K562 (cell line): ENCODE results near the gene MELK. TPM values are rescaled to one million over a fixed set of nuclear protein-coding genes. Genes with fewer than 3 reads are reported as not detected.

Experiments used
- ATAC-seq: fragments of 200-7000 bp; cut with Tn5 transposase; 3 replicates; pipeline ENCODE4 v1.9.1; 2020; ENCODE audit warnings: moderate library complexity
- BruUV-seq: library from RNA; stranded (reverse); fragments of 400-500 nt; replicated peaks from 2 replicates; lab custom pipeline; 2021; lab: Mats Ljungman, UMichigan
- CTCF ChIA-PET: fragments of 300-600 bp; formaldehyde crosslinking; extraction: SDS; loops from one replicate; lab custom pipeline; 2021; ENCODE audit warnings: low intra/inter-chr PET ratio; lab: Yijun Ruan, JAX
- POLR2A ChIA-PET: fragments of 300-600, 350-650 bp; sonication (Branson Sonifier 250); formaldehyde crosslinking; extraction: SDS; loops from one replicate; lab custom pipeline; 2021; ENCODE audit warnings: antibody characterized with exemption, inconsistent platforms; lab: Yijun Ruan, JAX
- DNase-seq, 4 experiments: peaks; one replicate each; pipeline versions ENCODE4 v3.0.0 to v3.0.0-alpha.2; 2011 to 2018; ENCODE audit warnings: low spot score in 3 of 4, mixed read lengths in 3 of 4; ENCODE audit errors: extremely low read depth in 1 of 4
- FAIRE-seq: peaks from 2 replicates; lab custom pipeline; 2011; peaks lifted over from hg19 to GRCh38; lab: Jason Lieb, UNC
- H2AFZ ChIP-seq: 2 replicates; pipeline ENCODE4 v1.6.0; 2011; ENCODE audit warnings: low read depth, low read length, control low read depth, inconsistent platforms
- H3K27ac ChIP-seq: fragments of 200-600 bp; 3 replicates; pipeline ENCODE4 v1.8.0; 2011; ENCODE audit warnings: low read depth, mild to moderate bottlenecking, control low read depth, inconsistent platforms, low read length, moderate library complexity, mixed read lengths; ENCODE audit errors: extremely low read depth
- H3K27me3 ChIP-seq, 2 experiments: fragments of 300-600 bp in 1 of 2; 2 replicates in 1 of 2; 3 replicates in 1 of 2; pipeline versions ENCODE4 v1.6.0 to v1.8.0; 2011; ENCODE audit warnings: inconsistent platforms in 2 of 2, low read length in 2 of 2, mild to moderate bottlenecking in 1 of 2, mixed read lengths in 1 of 2, moderate library complexity in 1 of 2; ENCODE audit not compliant: control insufficient read depth in 2 of 2, insufficient read depth in 2 of 2
- H3K36me3 ChIP-seq: fragments of 300-600 bp; 3 replicates; pipeline ENCODE4 v1.8.0; 2011; ENCODE audit warnings: mild to moderate bottlenecking, low read length, inconsistent platforms; ENCODE audit not compliant: control insufficient read depth, insufficient read depth
- H3K4me1 ChIP-seq, 2 experiments: fragments of 200-600 bp in 1 of 2; replicated peaks in 1 of 2; 2 replicates in 1 of 2; 3 replicates in 1 of 2; pipeline versions ENCODE4 v1.5.1 to v1.8.0; 2011; ENCODE audit warnings: inconsistent platforms in 2 of 2, low read length in 2 of 2, mild to moderate bottlenecking in 1 of 2, mixed read lengths in 1 of 2, moderate library complexity in 1 of 2; ENCODE audit not compliant: control insufficient read depth in 2 of 2, insufficient read depth in 2 of 2
- H3K4me2 ChIP-seq: 2 replicates; pipeline ENCODE4 v1.6.1; 2011; ENCODE audit warnings: low read length, control low read depth, inconsistent platforms, mixed read lengths; ENCODE audit not compliant: insufficient read depth
- H3K4me3 ChIP-seq: fragments of 200-600 bp; sonication (generic), shearing (Covaris generic); 2 replicates; pipeline ENCODE4 v1.5.1; 2016; ENCODE audit warnings: control low read depth, inconsistent platforms
- H3K79me2 ChIP-seq: fragments of 200-600 bp; 3 replicates; pipeline ENCODE4 v1.8.0; 2011; ENCODE audit warnings: low read length, inconsistent platforms; ENCODE audit not compliant: control insufficient read depth, insufficient read depth
- H3K9ac ChIP-seq, 2 experiments: 2 replicates each; pipeline versions ENCODE4 v1.6.0 to v1.6.1; 2011; ENCODE audit warnings: low read depth in 2 of 2, low read length in 2 of 2, control low read depth in 1 of 2, inconsistent platforms in 1 of 2, mild to moderate bottlenecking in 1 of 2, mixed read lengths in 1 of 2; ENCODE audit not compliant: insufficient read depth in 1 of 2
- H3K9me1 ChIP-seq: one replicate; pipeline ENCODE4 v1.6.0; 2011; ENCODE audit warnings: inconsistent platforms, mild to moderate bottlenecking, low read length, moderate library complexity; ENCODE audit not compliant: control insufficient read depth, insufficient read depth
- H3K9me3 ChIP-seq: replicated peaks from 2 replicates; pipeline ENCODE4 v1.5.1; 2011; ENCODE audit warnings: low read depth, low read length, inconsistent platforms; ENCODE audit not compliant: control insufficient read depth, insufficient read depth
- H4K20me1 ChIP-seq: replicated peaks from 2 replicates; pipeline ENCODE4 v1.6.1; 2011; ENCODE audit warnings: low read length, inconsistent platforms, mixed read lengths; ENCODE audit not compliant: control insufficient read depth, insufficient read depth
- ATF2 ChIP-seq: sonication (generic); formaldehyde crosslinking; IDR thresholded peaks from 2 replicates; pipeline ENCODE4 v1.8.1; 2022; ENCODE audit warnings: missing genetic modification reagents
- E2F6 ChIP-seq, 2 experiments: IDR thresholded peaks; 2 replicates each; pipeline ENCODE4 v1.6.1; 2011; ENCODE audit warnings: borderline replicate concordance in 1 of 2, control low read depth in 1 of 2, low read depth in 1 of 2, low read length in 1 of 2, mild to moderate bottlenecking in 1 of 2, mixed read lengths in 1 of 2, moderate library complexity in 1 of 2; ENCODE audit not compliant: insufficient read depth in 1 of 2, insufficient read length in 1 of 2, poor library complexity in 1 of 2, severe bottlenecking in 1 of 2; ENCODE audit errors: extremely low read depth in 1 of 2
- KAT7 ChIP-seq: sonication (generic); formaldehyde crosslinking; IDR thresholded peaks from 2 replicates; pipeline ENCODE4 v1.8.0; 2022; ENCODE audit warnings: missing genetic modification reagents, mild to moderate bottlenecking, borderline replicate concordance
- LEF1 ChIP-seq: fragments of 450-650 bp; IDR thresholded peaks from 2 replicates; pipeline ENCODE4 v1.6.1; 2016; ENCODE audit warnings: mild to moderate bottlenecking
- NFE2L1 ChIP-seq: fragments of 450-650 bp; IDR thresholded peaks from 2 replicates; pipeline ENCODE4 v1.6.1; 2016; ENCODE audit warnings: missing genetic modification characterization, low read depth, mild to moderate bottlenecking, missing compliant biosample characterization, moderate library complexity, borderline replicate concordance
- PYGO2 ChIP-seq: fragments of 450-650 bp; IDR thresholded peaks from 2 replicates; pipeline ENCODE4 v1.6.1; 2016; ENCODE audit warnings: mild to moderate bottlenecking, missing genetic modification characterization, moderate library complexity, missing compliant biosample characterization
- ZFX ChIP-seq: sonication (generic); formaldehyde crosslinking; IDR thresholded peaks from 2 replicates; pipeline ENCODE4 v1.8.0; 2022; ENCODE audit warnings: mild to moderate bottlenecking, missing genetic modification reagents, moderate library complexity
- ZNF174 ChIP-seq: fragments of 250-450 bp; sonication (Bioruptor Pico); IDR thresholded peaks from 2 replicates; pipeline ENCODE4 v1.4.0; 2020; ENCODE audit warnings: mild to moderate bottlenecking
- WGBS: fragments of 100-300 bp; shearing (Covaris generic); methylation state at CpG from one replicate; pipeline ENCODE4 v1.1.6; 2016; ENCODE audit warnings: low coverage, mixed read lengths; ENCODE audit not compliant: insufficient coverage; ENCODE audit errors: missing lambda C conversion rate; 5-methylcytosine and 5-hydroxymethylcytosine counted together
- in situ Hi-C: fragments of 300-500 bp; cut with MboI; formaldehyde crosslinking; loops from 4 replicates; pipeline ENCODE4 v1.15.0; 2018; ENCODE audit warnings: inconsistent platforms, mixed read lengths
- intact Hi-C: fragments of 100-400 bp; cut with micrococcal nuclease; formaldehyde crosslinking; loops from 2 replicates; pipeline ENCODE4 v1.14.2; 2022
- polyA plus RNA-seq, 8 experiments: library from polyadenylated mRNA; depleted of rRNA in 4 of 8; stranded (reverse) in 5 of 8; unstranded in 3 of 8; fragments of >200 nt; fragmentation: Nextera tagmentation in 2 of 8; fragmentation: Illumina TruSeq in 1 of 8; extraction: Ambion mirVana in 2 of 8; extraction: Trizol in 1 of 8; gene quantifications; 2 replicates each; pipeline versions ENCODE4 v1.2.1 to v1.2.3, GENCODE V29; 2011 to 2014; ENCODE audit warnings: inconsistent platforms in 1 of 8, missing spikeins in 1 of 8
- total RNA-seq, 7 experiments: library from RNA; depleted of rRNA in 6 of 7; stranded (reverse); fragments of >200 nt in 6 of 7; fragmentation: Illumina TruSeq in 2 of 7; extraction: Trizol in 2 of 7; gene quantifications; 2 replicates each; pipeline versions ENCODE4 v1.2.1 to v1.2.3, GENCODE V29; 2011 to 2021; ENCODE audit warnings: low replicate concordance in 1 of 7

The MELK gene
- total and polyA plus RNA-seq, 9 of the 15 experiments (the other 6 are each of a cell fraction or from before 2014, with no cell fraction given) = 33.3 to 57.3 (median 43.8) TPM

GRCh38 chr9:36598273-36598672, 25.6 kb downstream of the MELK start:
- ChIA-PET CTCF (interaction anchor here (0.7 to 1.2 kb wide), 2 partner anchors 75 to 131 kb away, joined by 3 to 4 read pairs; no protein-coding TSS in a partner anchor), POLR2A (interaction anchor here (1.3 kb wide), 1 partner anchor 21 kb away, joined by 4 read pairs; no protein-coding TSS in a partner anchor)
- Histone ChIP-seq H3K4me3 (no peak overlapping the region), H3K79me2 (no peaks in the 10 kb centered on the region), H3K4me1 (no peaks in the 10 kb centered on the region), H3K36me3 (peaks cover 65% of the 10 kb centered on the region), H2AFZ (no peak overlapping the region), H3K27me3 (no peaks in the 10 kb centered on the region), H3K4me2 (no peak overlapping the region), H3K9me3 (no peaks in the 10 kb centered on the region), H3K27ac (no peak overlapping the region), H3K9me1 (no peaks in the 10 kb centered on the region), H3K9ac (no peak overlapping the region), H4K20me1 (no peaks in the 10 kb centered on the region)
- ATAC-seq (no peak), DNase-seq (no peak), FAIRE-seq (no peak)
- in situ Hi-C loops = no loop called here
- WGBS = 100% methylated on average over 1 of the region's 1 CpG
- intact Hi-C loops = no loop called here
- no TSS peak for BruUV-seq
- TF ChIP-seq PYGO2 (tag) = no peak
- no peak for TF ChIP-seq KAT7 (CRISPR knock-in tag)
- no peak for TF ChIP-seq NFE2L1
- no peak for TF ChIP-seq LEF1
- TF ChIP-seq ZFX (CRISPR knock-in tag) = no peak
- no peak for TF ChIP-seq E2F6 (IDR thresholded peaks at IDR 0.05; ENCODE audit: borderline replicate concordance in 1 of 2, extremely low read depth in 1 of 2, insufficient read depth in 1 of 2, insufficient read length in 1 of 2, low read depth in 1 of 2, low read length in 1 of 2, poor library complexity in 1 of 2, severe bottlenecking in 1 of 2)
- no peak for TF ChIP-seq ATF2 (CRISPR knock-in tag)
- TF ChIP-seq ZNF174 = no peak
